Right renal cortex interstitium (tissue), 3 donors: ENCODE data around the gene BRK1. TPM values are rescaled to one million over a fixed set of nuclear protein-coding genes. Genes with fewer than 3 reads are reported as not detected.
"Not testable (repeated sequence)": the region's sequence is repeated elsewhere in the genome, so short reads cannot be mapped to it uniquely, and the experiment has no call there.

Experiments used
- DNase-seq, 3 donors: peaks; one replicate each; pipeline ENCODE4 v3.0.0-alpha.2; 2013; ENCODE audit warnings: low read depth in 3 of 3, low spot score in 2 of 3
- polyA plus RNA-seq, 3 donors: library from polyadenylated mRNA; unstranded; fragments of 120-200 nt; gene quantifications; one replicate each; pipeline ENCODE4 v1.2.1, GENCODE V29; 2013; ENCODE audit not compliant: insufficient read length in 3 of 3

The BRK1 gene
- polyA plus RNA-seq, 3 donors, result 215 to 235 (median 220) TPM

GRCh38 chr3:10176150-10176549 lies 60.7 kb downstream of the BRK1 start:
- DNase-seq, result not testable (repeated sequence)

Other genes with a start within 250 kb of the BRK1 start
- under 1 TPM in 1 of 3 donors, not detected in 2; 0.14 TPM for gene CIDEC, start 235.4 kb upstream of the BRK1 start, polyA plus RNA-seq
- 10 to 100 TPM; 48.1 to 56.8 (median 53.2) TPM for gene JAGN1, start 225.1 kb upstream of the BRK1 start, polyA plus RNA-seq
- 10 to 100 TPM; 11.5 to 12.7 (median 11.5) TPM for gene IL17RE, start 212.8 kb upstream of the BRK1 start, polyA plus RNA-seq
- 10 to 100 TPM; 30.7 to 35.9 (median 32.6) TPM for gene IL17RC, start 198.6 kb upstream of the BRK1 start, polyA plus RNA-seq
- gene CRELD1, start 181.8 kb upstream of the BRK1 start, polyA plus RNA-seq, result 10 to 100 TPM; 50.1 to 52.4 (median 52.1) TPM
- gene PRRT3, start 163.3 kb upstream of the BRK1 start, polyA plus RNA-seq, result 1 to 10 TPM; 2.8 to 3.5 (median 3.0) TPM
- gene EMC3, start 128.8 kb upstream of the BRK1 start, polyA plus RNA-seq, result 100 to 1,000 TPM; 101 to 108 (median 106) TPM
- 10 to 100 TPM; 18.1 to 20.9 (median 19.5) TPM for gene FANCD2, start 89.2 kb upstream of the BRK1 start, polyA plus RNA-seq
- gene FANCD2OS, start 7.4 kb upstream of the BRK1 start, polyA plus RNA-seq, result not detected
- 10 to 100 TPM; 78.0 to 81.3 (median 78.5) TPM for gene VHL, start 26.1 kb downstream of the BRK1 start, polyA plus RNA-seq
- under 1 TPM; 0.69 to 0.99 (median 0.97) TPM for gene IRAK2, start 49.2 kb downstream of the BRK1 start, polyA plus RNA-seq
- 10 to 100 TPM; 35.1 to 36.2 (median 36.1) TPM for gene TATDN2, start 132.8 kb downstream of the BRK1 start, polyA plus RNA-seq
- 1 to 10 TPM; 2.4 to 4.0 (median 2.7) TPM for gene GHRL, start 177.3 kb downstream of the BRK1 start, polyA plus RNA-seq
- 100 to 1,000 TPM; 111 to 120 (median 114) TPM for gene SEC13, start 205.4 kb downstream of the BRK1 start, polyA plus RNA-seq